GM12891 (cell line): ENCODE results near the gene OTOA.

Experiments
- PAX5 ChIP-seq: IDR thresholded peaks from 2 replicates; pipeline ENCODE4 v1.6.1; 2011; ENCODE audit warnings: low read length, moderate library complexity, mild to moderate bottlenecking; ENCODE audit not compliant: insufficient read depth, severe bottlenecking
- POLR2A ChIP-seq: IDR thresholded peaks from 2 replicates; pipeline ENCODE4 v1.6.1; 2011; ENCODE audit warnings: low read depth, low read length, control low read depth
- POLR2AphosphoS5 ChIP-seq: IDR thresholded peaks from 2 replicates; pipeline ENCODE4 v1.6.1; 2011; ENCODE audit warnings: low read depth, low read length, control low read depth
- POU2F2 ChIP-seq: IDR thresholded peaks from 2 replicates; pipeline ENCODE4 v1.6.1; 2011; ENCODE audit warnings: low read depth, mild to moderate bottlenecking, control low read depth, low read length, moderate library complexity
- TAF1 ChIP-seq: IDR thresholded peaks from 2 replicates; pipeline ENCODE4 v1.6.1; 2011; ENCODE audit warnings: low read depth, low read length, control low read depth

DNA sequence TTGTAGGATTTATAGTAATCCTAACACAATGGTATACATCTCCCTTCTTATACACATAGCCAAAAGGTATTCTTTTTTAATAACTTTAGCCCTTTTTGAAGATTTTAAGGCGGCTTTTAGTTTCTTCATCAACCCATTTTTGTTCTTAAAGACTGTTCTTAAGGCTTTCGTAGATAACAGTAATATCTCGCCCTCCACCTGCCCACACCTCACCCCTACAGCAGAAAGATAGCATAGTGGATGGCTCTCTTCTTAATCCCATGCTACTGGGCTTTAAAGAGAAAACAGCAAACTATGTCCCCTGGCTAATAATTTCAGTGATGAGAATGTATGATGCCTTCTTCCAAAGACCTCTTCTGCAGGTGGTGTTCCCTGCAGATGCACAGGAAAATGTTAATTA, 20.0 kb upstream of the OTOA start:
- TF ChIP-seq TAF1: no peak
- TF ChIP-seq POLR2A: no peak
- no peak for TF ChIP-seq POLR2AphosphoS5
- TF ChIP-seq POU2F2: no peak
- TF ChIP-seq PAX5: no peak
